ENCODE data around the gene VAMP2.

VAMP2 gene

GRCh38 chr17:8153525-8153956 lies 9.2 kb downstream of the VAMP2 start:
- H3K4me3 ChIP-seq (replicated peaks in 1 of 2; ENCODE audit: low read depth in 2 of 2, low read length in 2 of 2), result peak overlapping the region; percentile 30 to 52
- peak; percentile 98 to 99 for DNase-seq (ENCODE audit: low read depth in 2 of 2)
- TF ChIP-seq CTCF (IDR thresholded peaks at IDR 0.05; ENCODE audit: low read depth, low read length), result no peak

- H3K4me3 ChIP-seq (replicated peaks in 1 of 2; ENCODE audit: low read depth in 2 of 2, low read length in 2 of 2), result peak overlapping the region in 1 of 2 donors; percentile 76
- DNase-seq (ENCODE audit: low read depth in 2 of 2), result no peak
These were observed 9.7 kb downstream of the VAMP2 start for GRCh38 chr17:8153031-8153451.

GRCh38 chr17:8152112-8152775 lies 10.5 kb downstream of the VAMP2 start, which contains the start of gene PER1:
Gene PER1, minus strand, starts transcription at chr17:8152404. Its CDS starts 1,698 bp downstream, at chr17:8150706.
- peak; percentile 99 for DNase-seq (ENCODE audit: low read depth in 2 of 2)
- peak within 1 kb of the TSS; percentile 76 to 91 for H3K4me3 ChIP-seq (replicated peaks in 1 of 2; ENCODE audit: low read depth in 2 of 2, low read length in 2 of 2)
- TF ChIP-seq CTCF (IDR thresholded peaks at IDR 0.05; ENCODE audit: low read depth, low read length), result no peak

More at GRCh38 chr17:8153031-8153451, 9.7 kb downstream of the VAMP2 start:
- TF ChIP-seq CTCF (IDR thresholded peaks at IDR 0.05; ENCODE audit: low read depth, low read length), result no peak

- DNase-seq (ENCODE audit: low read depth in 2 of 2), result peak; percentile 86
- TF ChIP-seq CTCF (IDR thresholded peaks at IDR 0.05; ENCODE audit: low read depth, low read length), result no peak
- peak overlapping the region; percentile 76 to 91 for H3K4me3 ChIP-seq (replicated peaks in 1 of 2; ENCODE audit: low read depth in 2 of 2, low read length in 2 of 2)
These were observed 11.1 kb downstream of the VAMP2 start for GRCh38 chr17:8151641-8152111.

GRCh38 chr17:8151120-8151640 lies 11.6 kb downstream of the VAMP2 start:
- peak overlapping the region; percentile 76 to 91 for H3K4me3 ChIP-seq (replicated peaks in 1 of 2; ENCODE audit: low read depth in 2 of 2, low read length in 2 of 2)
- DNase-seq (ENCODE audit: low read depth in 2 of 2), result peak; percentile 94 to 98
- TF ChIP-seq CTCF (IDR thresholded peaks at IDR 0.05; ENCODE audit: low read depth, low read length), result no peak

GRCh38 chr17:8150194-8151119 lies 12.3 kb downstream of the VAMP2 start:
- peak overlapping the region; percentile 76 to 91 for H3K4me3 ChIP-seq (replicated peaks in 1 of 2; ENCODE audit: low read depth in 2 of 2, low read length in 2 of 2)
- DNase-seq (ENCODE audit: low read depth in 2 of 2), result peak; percentile 22 to 31
- TF ChIP-seq CTCF (IDR thresholded peaks at IDR 0.05; ENCODE audit: low read depth, low read length), result no peak
